ENCODE data around the gene SMG5.

DNA sequence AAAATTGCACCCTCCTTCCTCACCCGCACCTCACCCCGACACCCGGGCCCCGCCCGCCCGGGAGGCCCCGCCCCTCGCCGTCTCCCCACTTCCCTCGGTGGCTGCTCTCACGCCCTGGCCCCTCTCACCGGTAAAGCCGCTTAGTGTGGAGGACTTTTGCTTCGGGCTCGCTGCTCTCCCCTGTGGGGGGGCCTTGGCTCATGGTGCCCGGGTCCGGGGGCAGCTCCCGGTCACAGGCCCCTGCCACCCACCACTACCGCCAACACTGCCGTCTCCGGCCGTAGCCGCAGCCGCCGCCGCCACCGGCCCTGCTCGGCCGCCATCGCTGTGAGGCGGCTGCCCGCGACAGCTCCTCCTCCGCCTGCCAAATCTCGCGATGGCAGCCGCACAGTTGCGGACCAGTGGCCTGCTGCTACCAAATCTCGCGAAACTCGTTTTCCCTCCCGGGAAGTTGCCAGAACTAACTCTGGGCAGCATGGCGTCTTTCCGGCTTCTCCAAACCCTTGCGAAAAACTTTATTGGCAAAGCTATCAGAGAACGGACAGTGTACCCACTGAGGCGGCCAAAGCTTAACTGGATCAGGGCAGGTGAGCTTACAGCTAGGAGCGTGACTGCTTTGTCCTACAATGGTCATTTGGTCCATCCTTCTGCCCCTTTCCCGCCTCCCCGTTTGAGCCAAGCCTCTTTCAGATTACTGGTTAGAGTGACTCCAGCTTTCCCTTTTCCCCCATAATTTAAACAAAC lies at the start of gene SMG5:
- peak; percentile 68 for TF ChIP-seq POLR2A (IDR thresholded peaks at IDR 0.05)
- TF ChIP-seq, protein P1, sequence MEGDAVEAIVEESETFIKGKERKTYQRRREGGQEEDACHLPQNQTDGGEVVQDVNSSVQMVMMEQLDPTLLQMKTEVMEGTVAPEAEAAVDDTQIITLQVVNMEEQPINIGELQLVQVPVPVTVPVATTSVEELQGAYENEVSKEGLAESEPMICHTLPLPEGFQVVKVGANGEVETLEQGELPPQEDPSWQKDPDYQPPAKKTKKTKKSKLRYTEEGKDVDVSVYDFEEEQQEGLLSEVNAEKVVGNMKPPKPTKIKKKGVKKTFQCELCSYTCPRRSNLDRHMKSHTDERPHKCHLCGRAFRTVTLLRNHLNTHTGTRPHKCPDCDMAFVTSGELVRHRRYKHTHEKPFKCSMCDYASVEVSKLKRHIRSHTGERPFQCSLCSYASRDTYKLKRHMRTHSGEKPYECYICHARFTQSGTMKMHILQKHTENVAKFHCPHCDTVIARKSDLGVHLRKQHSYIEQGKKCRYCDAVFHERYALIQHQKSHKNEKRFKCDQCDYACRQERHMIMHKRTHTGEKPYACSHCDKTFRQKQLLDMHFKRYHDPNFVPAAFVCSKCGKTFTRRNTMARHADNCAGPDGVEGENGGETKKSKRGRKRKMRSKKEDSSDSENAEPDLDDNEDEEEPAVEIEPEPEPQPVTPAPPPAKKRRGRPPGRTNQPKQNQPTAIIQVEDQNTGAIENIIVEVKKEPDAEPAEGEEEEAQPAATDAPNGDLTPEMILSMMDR (IDR thresholded peaks at IDR 0.05) = no peak
- no peak for TF ChIP-seq EP300 (IDR thresholded peaks at IDR 0.05)

Data from ovary (tissue), 3 donors.